Measurements from ENCODE around the gene HP1BP3. TPM values are rescaled to one million over a fixed set of nuclear protein-coding genes. Genes with fewer than 3 reads are reported as not detected.

HP1BP3 gene
- total RNA-seq, 1 experiment from 2014 or later = 207 TPM

- Histone ChIP-seq H3K9ac (ENCODE audit: low read length) (no peak overlapping the region), H3K27me3 (ENCODE audit: insufficient read depth, low read length) (no peaks in the 10 kb centered on the region), H3K9me3 (ENCODE audit: control insufficient read depth in 1 of 2, insufficient read depth in 1 of 2, low read depth in 1 of 2, low read length in 2 of 2) (no peaks in the 10 kb centered on the region), H3K9me2 (ENCODE audit: insufficient read depth) (no peaks in the 10 kb centered on the region), H2AFZ (ENCODE audit: low read depth, low read length, poor library complexity, severe bottlenecking) (no peak overlapping the region), H3K4me1 (ENCODE audit: control insufficient read depth in 1 of 2, insufficient read depth in 2 of 2, low read length in 2 of 2) (no peaks in the 10 kb centered on the region), H4K20me1 (ENCODE audit: insufficient read depth) (no peaks in the 10 kb centered on the region), H3K36me3 (ENCODE audit: control insufficient read depth in 1 of 2, insufficient read depth in 2 of 2, low read length in 2 of 2) (no peaks in the 10 kb centered on the region), H3K4me3 (replicated peaks in 1 of 2; ENCODE audit: low read depth in 1 of 2, low read length in 2 of 2) (no peak overlapping the region), H3K27ac (ENCODE audit: low read depth, low read length) (no peak overlapping the region), H3K79me2 (ENCODE audit: insufficient read depth, low read length) (no peaks in the 10 kb centered on the region), H3K4me2 (ENCODE audit: low read length) (no peak overlapping the region)
- intact Hi-C loops (cut with micrococcal nuclease) = no loop called here
- TF ChIP-seq SP1 (IDR thresholded peaks at IDR 0.05; ENCODE audit: low read depth) = no peak
- TF ChIP-seq YY1 (IDR thresholded peaks at IDR 0.05; ENCODE audit: extremely low read depth, insufficient replicate concordance, low read depth, low read length) = no peak
- TF ChIP-seq, protein P1, sequence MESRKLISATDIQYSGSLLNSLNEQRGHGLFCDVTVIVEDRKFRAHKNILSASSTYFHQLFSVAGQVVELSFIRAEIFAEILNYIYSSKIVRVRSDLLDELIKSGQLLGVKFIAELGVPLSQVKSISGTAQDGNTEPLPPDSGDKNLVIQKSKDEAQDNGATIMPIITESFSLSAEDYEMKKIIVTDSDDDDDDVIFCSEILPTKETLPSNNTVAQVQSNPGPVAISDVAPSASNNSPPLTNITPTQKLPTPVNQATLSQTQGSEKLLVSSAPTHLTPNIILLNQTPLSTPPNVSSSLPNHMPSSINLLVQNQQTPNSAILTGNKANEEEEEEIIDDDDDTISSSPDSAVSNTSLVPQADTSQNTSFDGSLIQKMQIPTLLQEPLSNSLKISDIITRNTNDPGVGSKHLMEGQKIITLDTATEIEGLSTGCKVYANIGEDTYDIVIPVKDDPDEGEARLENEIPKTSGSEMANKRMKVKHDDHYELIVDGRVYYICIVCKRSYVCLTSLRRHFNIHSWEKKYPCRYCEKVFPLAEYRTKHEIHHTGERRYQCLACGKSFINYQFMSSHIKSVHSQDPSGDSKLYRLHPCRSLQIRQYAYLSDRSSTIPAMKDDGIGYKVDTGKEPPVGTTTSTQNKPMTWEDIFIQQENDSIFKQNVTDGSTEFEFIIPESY (IDR thresholded peaks at IDR 0.05; ENCODE audit: extremely low read depth, insufficient replicate concordance, low read length) = no peak
- TF ChIP-seq EGR1 (IDR thresholded peaks at IDR 0.05; ENCODE audit: low read depth) = no peak
- no peak for TF ChIP-seq SRF (IDR thresholded peaks at IDR 0.05; ENCODE audit: low read depth)
- no peak for TF ChIP-seq EZH2phosphoT487 (IDR thresholded peaks at IDR 0.05; ENCODE audit: borderline replicate concordance)
- no peak for TF ChIP-seq TCF7L2 (IDR thresholded peaks at IDR 0.05; ENCODE audit: borderline replicate concordance, extremely low read depth, insufficient read depth, insufficient read length)
- no peak for TF ChIP-seq POLR2AphosphoS5 (IDR thresholded peaks at IDR 0.05; ENCODE audit: low read depth, low read length)
- TF ChIP-seq JUND (IDR thresholded peaks at IDR 0.05) = no peak
- no peak for TF ChIP-seq MAX (IDR thresholded peaks at IDR 0.05)
- TF ChIP-seq EZH2 (IDR thresholded peaks at IDR 0.05) = no peak
- no peak for TF ChIP-seq ZNF274 (IDR thresholded peaks at IDR 0.05; ENCODE audit: low read depth, low read length)
- TF ChIP-seq ZFX (IDR thresholded peaks at IDR 0.05) = no peak
- no peak for TF ChIP-seq ATF3 (IDR thresholded peaks at IDR 0.05)
- TF ChIP-seq, protein P2, sequence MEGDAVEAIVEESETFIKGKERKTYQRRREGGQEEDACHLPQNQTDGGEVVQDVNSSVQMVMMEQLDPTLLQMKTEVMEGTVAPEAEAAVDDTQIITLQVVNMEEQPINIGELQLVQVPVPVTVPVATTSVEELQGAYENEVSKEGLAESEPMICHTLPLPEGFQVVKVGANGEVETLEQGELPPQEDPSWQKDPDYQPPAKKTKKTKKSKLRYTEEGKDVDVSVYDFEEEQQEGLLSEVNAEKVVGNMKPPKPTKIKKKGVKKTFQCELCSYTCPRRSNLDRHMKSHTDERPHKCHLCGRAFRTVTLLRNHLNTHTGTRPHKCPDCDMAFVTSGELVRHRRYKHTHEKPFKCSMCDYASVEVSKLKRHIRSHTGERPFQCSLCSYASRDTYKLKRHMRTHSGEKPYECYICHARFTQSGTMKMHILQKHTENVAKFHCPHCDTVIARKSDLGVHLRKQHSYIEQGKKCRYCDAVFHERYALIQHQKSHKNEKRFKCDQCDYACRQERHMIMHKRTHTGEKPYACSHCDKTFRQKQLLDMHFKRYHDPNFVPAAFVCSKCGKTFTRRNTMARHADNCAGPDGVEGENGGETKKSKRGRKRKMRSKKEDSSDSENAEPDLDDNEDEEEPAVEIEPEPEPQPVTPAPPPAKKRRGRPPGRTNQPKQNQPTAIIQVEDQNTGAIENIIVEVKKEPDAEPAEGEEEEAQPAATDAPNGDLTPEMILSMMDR (IDR thresholded peaks at IDR 0.05 in 2 of 3, conservative IDR thresholded peaks at IDR 0.05 in 1 of 3; ENCODE audit: borderline replicate concordance in 1 of 3, insufficient read depth in 1 of 3, low read depth in 2 of 3, low read length in 2 of 3) = no peak
- no peak for TF ChIP-seq ELF1 (IDR thresholded peaks at IDR 0.05; ENCODE audit: borderline replicate concordance, low read depth)
- no peak for TF ChIP-seq POLR2A (IDR thresholded peaks at IDR 0.05; ENCODE audit: borderline replicate concordance, extremely low read depth, insufficient read depth, insufficient read length)
- TF ChIP-seq CBX3 (IDR thresholded peaks at IDR 0.05; ENCODE audit: low read depth) = no peak
- no TSS peak for BruUV-seq (replicated peaks)
- ATAC-seq (no peak), DNase-seq (ENCODE audit: low read depth, low spot score) (no peak)
- ChIA-PET RAD21 (ENCODE audit: low non-redundant PET in 1 of 2, low total read pairs in 2 of 2, uncharacterized antibody in 2 of 2, unreplicated experiment in 2 of 2) (no interaction called here), CTCF (no interaction called here), POLR2A (no interaction called here)
These were observed 77.2 kb downstream of the HP1BP3 start for GRCh38 chr1:20709868-20710267.

All from HCT116 (cell line).